ENCODE results near the gene IP6K2. TPM values are rescaled to one million over a fixed set of nuclear protein-coding genes. Genes with fewer than 3 reads are reported as not detected.
"Not testable (repeated sequence)": the region's sequence is repeated elsewhere in the genome, so short reads cannot be mapped to it uniquely, and the experiment has no call there.

Gene IP6K2
- total RNA-seq, 1 donor from 2014 or later: 81.2 TPM

GRCh38 chr3:48727511-48727910, 10.5 kb upstream of the IP6K2 start:
- DNase-seq (ENCODE audit: low read depth): no peak
- H3K27me3 ChIP-seq (ENCODE audit: control insufficient read depth, insufficient read depth, low read length): peaks cover 2% of the 10 kb centered on the region
- H3K36me3 ChIP-seq (ENCODE audit: control insufficient read depth, insufficient read depth, low read length): no peaks in the 10 kb centered on the region
- no peak overlapping the region for H3K4me3 ChIP-seq (ENCODE audit: low read depth, low read length)
- no peak for TF ChIP-seq CTCF (IDR thresholded peaks at IDR 0.05; ENCODE audit: insufficient read depth, low read length, poor library complexity, severe bottlenecking)

- not testable (repeated sequence) for H3K4me3 ChIP-seq (ENCODE audit: low read depth, low read length); H3K27me3 ChIP-seq (ENCODE audit: control insufficient read depth, insufficient read depth, low read length); H3K36me3 ChIP-seq (ENCODE audit: control insufficient read depth, insufficient read depth, low read length); DNase-seq (ENCODE audit: low read depth)
These were observed 8.3 kb upstream of the IP6K2 start for GRCh38 chr3:48725185-48725855.

- H3K4me3 ChIP-seq (ENCODE audit: low read depth, low read length): no peak overlapping the region
- H3K27me3 ChIP-seq (ENCODE audit: control insufficient read depth, insufficient read depth, low read length): peaks cover 2% of the 10 kb centered on the region
- H3K36me3 ChIP-seq (ENCODE audit: control insufficient read depth, insufficient read depth, low read length): no peaks in the 10 kb centered on the region
- no peak for DNase-seq (ENCODE audit: low read depth)
- no peak for TF ChIP-seq CTCF (IDR thresholded peaks at IDR 0.05; ENCODE audit: insufficient read depth, low read length, poor library complexity, severe bottlenecking)
These were observed 6.7 kb upstream of the IP6K2 start for GRCh38 chr3:48723725-48724124.

GRCh38 chr3:48723293-48723692, 6.3 kb upstream of the IP6K2 start:
- not testable (repeated sequence) for H3K27me3 ChIP-seq (ENCODE audit: control insufficient read depth, insufficient read depth, low read length); H3K4me3 ChIP-seq (ENCODE audit: low read depth, low read length); DNase-seq (ENCODE audit: low read depth); H3K36me3 ChIP-seq (ENCODE audit: control insufficient read depth, insufficient read depth, low read length)

GRCh38 chr3:48716508-48716981, 476 bp downstream of the IP6K2 start:
- DNase-seq (ENCODE audit: low read depth): no peak
- peak overlapping the region; percentile 99 for H3K4me3 ChIP-seq (ENCODE audit: low read depth, low read length)
- no peaks in the 10 kb centered on the region for H3K36me3 ChIP-seq (ENCODE audit: control insufficient read depth, insufficient read depth, low read length)
- no peak for TF ChIP-seq CTCF (IDR thresholded peaks at IDR 0.05; ENCODE audit: insufficient read depth, low read length, poor library complexity, severe bottlenecking)
- no peaks in the 10 kb centered on the region for H3K27me3 ChIP-seq (ENCODE audit: control insufficient read depth, insufficient read depth, low read length)

GRCh38 chr3:48715174-48715800, 1.7 kb downstream of the IP6K2 start:
- Histone ChIP-seq H3K4me3 (ENCODE audit: low read depth, low read length) (peak overlapping the region; percentile 99), H3K36me3 (ENCODE audit: control insufficient read depth, insufficient read depth, low read length) (no peaks in the 10 kb centered on the region), H3K27me3 (ENCODE audit: control insufficient read depth, insufficient read depth, low read length) (no peaks in the 10 kb centered on the region)
- TF ChIP-seq CTCF (IDR thresholded peaks at IDR 0.05; ENCODE audit: insufficient read depth, low read length, poor library complexity, severe bottlenecking): no peak
- DNase-seq (ENCODE audit: low read depth): no peak

- H3K36me3 ChIP-seq (ENCODE audit: control insufficient read depth, insufficient read depth, low read length): no peaks in the 10 kb centered on the region
- no peaks in the 10 kb centered on the region for H3K27me3 ChIP-seq (ENCODE audit: control insufficient read depth, insufficient read depth, low read length)
- no peak overlapping the region for H3K4me3 ChIP-seq (ENCODE audit: low read depth, low read length)
- DNase-seq (ENCODE audit: low read depth): no peak
- no peak for TF ChIP-seq CTCF (IDR thresholded peaks at IDR 0.05; ENCODE audit: insufficient read depth, low read length, poor library complexity, severe bottlenecking)
These were observed 5.3 kb downstream of the IP6K2 start for GRCh38 chr3:48711727-48712126.

All from kidney epithelial cell (primary cell).